K562 (cell line): ENCODE measurements around the gene STPG2. TPM values are rescaled to one million over a fixed set of nuclear protein-coding genes. Genes with fewer than 3 reads are reported as not detected.

ENCODE experiments used
- ATAC-seq: fragments of 200-7000 bp; cut with Tn5 transposase; 3 replicates; pipeline ENCODE4 v1.9.1; 2020; ENCODE audit warnings: moderate library complexity
- BruUV-seq: library from RNA; stranded (reverse); fragments of 400-500 nt; replicated peaks from 2 replicates; lab custom pipeline; 2021; lab: Mats Ljungman, UMichigan
- CTCF ChIA-PET: fragments of 300-600 bp; formaldehyde crosslinking; extraction: SDS; loops from one replicate; lab custom pipeline; 2021; ENCODE audit warnings: low intra/inter-chr PET ratio; lab: Yijun Ruan, JAX
- POLR2A ChIA-PET: fragments of 300-600, 350-650 bp; sonication (Branson Sonifier 250); formaldehyde crosslinking; extraction: SDS; loops from one replicate; lab custom pipeline; 2021; ENCODE audit warnings: antibody characterized with exemption, inconsistent platforms; lab: Yijun Ruan, JAX
- DNase-seq, 4 experiments: peaks; one replicate each; pipeline versions ENCODE4 v3.0.0 to v3.0.0-alpha.2; 2011 to 2018; ENCODE audit warnings: low spot score in 3 of 4, mixed read lengths in 3 of 4; ENCODE audit errors: extremely low read depth in 1 of 4
- FAIRE-seq: peaks from 2 replicates; lab custom pipeline; 2011; peaks lifted over from hg19 to GRCh38; lab: Jason Lieb, UNC
- H2AFZ ChIP-seq: 2 replicates; pipeline ENCODE4 v1.6.0; 2011; ENCODE audit warnings: low read depth, low read length, control low read depth, inconsistent platforms
- H3K27ac ChIP-seq: fragments of 200-600 bp; 3 replicates; pipeline ENCODE4 v1.8.0; 2011; ENCODE audit warnings: low read depth, mild to moderate bottlenecking, control low read depth, inconsistent platforms, low read length, moderate library complexity, mixed read lengths; ENCODE audit errors: extremely low read depth
- H3K27me3 ChIP-seq, 2 experiments: fragments of 300-600 bp in 1 of 2; 2 replicates in 1 of 2; 3 replicates in 1 of 2; pipeline versions ENCODE4 v1.6.0 to v1.8.0; 2011; ENCODE audit warnings: inconsistent platforms in 2 of 2, low read length in 2 of 2, mild to moderate bottlenecking in 1 of 2, mixed read lengths in 1 of 2, moderate library complexity in 1 of 2; ENCODE audit not compliant: control insufficient read depth in 2 of 2, insufficient read depth in 2 of 2
- H3K36me3 ChIP-seq: fragments of 300-600 bp; 3 replicates; pipeline ENCODE4 v1.8.0; 2011; ENCODE audit warnings: mild to moderate bottlenecking, low read length, inconsistent platforms; ENCODE audit not compliant: control insufficient read depth, insufficient read depth
- H3K4me1 ChIP-seq, 2 experiments: fragments of 200-600 bp in 1 of 2; replicated peaks in 1 of 2; 2 replicates in 1 of 2; 3 replicates in 1 of 2; pipeline versions ENCODE4 v1.5.1 to v1.8.0; 2011; ENCODE audit warnings: inconsistent platforms in 2 of 2, low read length in 2 of 2, mild to moderate bottlenecking in 1 of 2, mixed read lengths in 1 of 2, moderate library complexity in 1 of 2; ENCODE audit not compliant: control insufficient read depth in 2 of 2, insufficient read depth in 2 of 2
- H3K4me2 ChIP-seq: 2 replicates; pipeline ENCODE4 v1.6.1; 2011; ENCODE audit warnings: low read length, control low read depth, inconsistent platforms, mixed read lengths; ENCODE audit not compliant: insufficient read depth
- H3K4me3 ChIP-seq: fragments of 200-600 bp; sonication (generic), shearing (Covaris generic); 2 replicates; pipeline ENCODE4 v1.5.1; 2016; ENCODE audit warnings: control low read depth, inconsistent platforms
- H3K79me2 ChIP-seq: fragments of 200-600 bp; 3 replicates; pipeline ENCODE4 v1.8.0; 2011; ENCODE audit warnings: low read length, inconsistent platforms; ENCODE audit not compliant: control insufficient read depth, insufficient read depth
- H3K9ac ChIP-seq, 2 experiments: 2 replicates each; pipeline versions ENCODE4 v1.6.0 to v1.6.1; 2011; ENCODE audit warnings: low read depth in 2 of 2, low read length in 2 of 2, control low read depth in 1 of 2, inconsistent platforms in 1 of 2, mild to moderate bottlenecking in 1 of 2, mixed read lengths in 1 of 2; ENCODE audit not compliant: insufficient read depth in 1 of 2
- H3K9me1 ChIP-seq: one replicate; pipeline ENCODE4 v1.6.0; 2011; ENCODE audit warnings: inconsistent platforms, mild to moderate bottlenecking, low read length, moderate library complexity; ENCODE audit not compliant: control insufficient read depth, insufficient read depth
- H3K9me3 ChIP-seq: replicated peaks from 2 replicates; pipeline ENCODE4 v1.5.1; 2011; ENCODE audit warnings: low read depth, low read length, inconsistent platforms; ENCODE audit not compliant: control insufficient read depth, insufficient read depth
- H4K20me1 ChIP-seq: replicated peaks from 2 replicates; pipeline ENCODE4 v1.6.1; 2011; ENCODE audit warnings: low read length, inconsistent platforms, mixed read lengths; ENCODE audit not compliant: control insufficient read depth, insufficient read depth
- ARID3B ChIP-seq: fragments of 250-450 bp; sonication (Bioruptor Pico); IDR thresholded peaks from 2 replicates; pipeline ENCODE4 v1.4.0; 2020; ENCODE audit warnings: borderline replicate concordance
- ATF4 ChIP-seq: fragments of 450-650 bp; formaldehyde crosslinking; IDR thresholded peaks from 2 replicates; pipeline ENCODE4 v1.4.0; 2022; ENCODE audit warnings: mild to moderate bottlenecking, moderate library complexity
- BRD4 ChIP-seq: fragments of 200-600 bp; sonication (generic); IDR thresholded peaks from 2 replicates; pipeline ENCODE4 v1.6.1; 2017; ENCODE audit warnings: inconsistent platforms
- ELF2 ChIP-seq: fragments of 250-450 bp; sonication (Bioruptor Pico); IDR thresholded peaks from 2 replicates; pipeline ENCODE4 v1.5.0; 2021; ENCODE audit warnings: mild to moderate bottlenecking
- HES1 ChIP-seq: fragments of 450-650 bp; IDR thresholded peaks from 2 replicates; pipeline ENCODE4 v1.6.1; 2016; ENCODE audit warnings: low read depth, mild to moderate bottlenecking, moderate library complexity
- NCOA1 ChIP-seq: fragments of 450-650 bp; IDR thresholded peaks from 2 replicates; pipeline ENCODE4 v1.6.1; 2016; ENCODE audit warnings: low read depth
- RBM39 ChIP-seq: fragments of 200-400 bp; formaldehyde crosslinking; optimal IDR thresholded peaks from 2 replicates; pipeline ENCODE3; 2018; ENCODE audit warnings: low read depth, low read length
- UBTF ChIP-seq, 2 experiments: IDR thresholded peaks; 2 replicates each; pipeline ENCODE4 v1.6.1; 2012; ENCODE audit warnings: improper control_type of control experiment in 2 of 2, low read depth in 2 of 2, low read length in 2 of 2, borderline replicate concordance in 1 of 2
- ZNF184 ChIP-seq: sonication (generic); formaldehyde crosslinking; IDR thresholded peaks from 2 replicates; pipeline ENCODE4 v1.5.0; 2020; ENCODE audit warnings: missing genetic modification reagents
- ZNF280A ChIP-seq: fragments of 450-650 bp; IDR thresholded peaks from 2 replicates; pipeline ENCODE4 v1.6.1; 2018; ENCODE audit warnings: mild to moderate bottlenecking, low read depth; ENCODE audit not compliant: partially characterized antibody
- ZNF316 ChIP-seq: fragments of 450-650 bp; IDR thresholded peaks from 2 replicates; pipeline ENCODE4 v1.6.1; 2016
- ZNF507 ChIP-seq: conservative IDR thresholded peaks from 2 replicates; pipeline ENCODE4 v1.6.1; 2017; ENCODE audit warnings: missing genetic modification characterization, missing compliant biosample characterization
- ZNF57 ChIP-seq: fragments of 450-650 bp; formaldehyde crosslinking; IDR thresholded peaks from 2 replicates; pipeline ENCODE4 v1.4.0; 2020; ENCODE audit warnings: mild to moderate bottlenecking, moderate library complexity
- ZNF785 ChIP-seq: fragments of 250-450 bp; sonication (Bioruptor Pico); IDR thresholded peaks from 2 replicates; pipeline ENCODE4 v1.4.0; 2020; ENCODE audit warnings: mild to moderate bottlenecking
- WGBS: fragments of 100-300 bp; shearing (Covaris generic); methylation state at CpG from one replicate; pipeline ENCODE4 v1.1.6; 2016; ENCODE audit warnings: low coverage, mixed read lengths; ENCODE audit not compliant: insufficient coverage; ENCODE audit errors: missing lambda C conversion rate; 5-methylcytosine and 5-hydroxymethylcytosine counted together
- in situ Hi-C: fragments of 300-500 bp; cut with MboI; formaldehyde crosslinking; loops from 4 replicates; pipeline ENCODE4 v1.15.0; 2018; ENCODE audit warnings: inconsistent platforms, mixed read lengths
- intact Hi-C: fragments of 100-400 bp; cut with micrococcal nuclease; formaldehyde crosslinking; loops from 2 replicates; pipeline ENCODE4 v1.14.2; 2022
- polyA plus RNA-seq, 8 experiments: library from polyadenylated mRNA; depleted of rRNA in 4 of 8; stranded (reverse) in 5 of 8; unstranded in 3 of 8; fragments of >200 nt; fragmentation: Nextera tagmentation in 2 of 8; fragmentation: Illumina TruSeq in 1 of 8; extraction: Ambion mirVana in 2 of 8; extraction: Trizol in 1 of 8; gene quantifications; 2 replicates each; pipeline versions ENCODE4 v1.2.1 to v1.2.3, GENCODE V29; 2011 to 2014; ENCODE audit warnings: inconsistent platforms in 1 of 8, missing spikeins in 1 of 8
- total RNA-seq, 7 experiments: library from RNA; depleted of rRNA in 6 of 7; stranded (reverse); fragments of >200 nt in 6 of 7; fragmentation: Illumina TruSeq in 2 of 7; extraction: Trizol in 2 of 7; gene quantifications; 2 replicates each; pipeline versions ENCODE4 v1.2.1 to v1.2.3, GENCODE V29; 2011 to 2021; ENCODE audit warnings: low replicate concordance in 1 of 7

The STPG2 gene
- total and polyA plus RNA-seq, 9 of the 15 experiments (the other 6 are each of a cell fraction or from before 2014, with no cell fraction given): not detected

GRCh38 chr4:97513917-97514316 is 629.4 kb downstream of the STPG2 start:
- FAIRE-seq (no peak), DNase-seq (no peak), ATAC-seq (no peak)
- no peaks in the 10 kb centered on the region for H3K79me2 ChIP-seq
- H3K4me1 ChIP-seq: no peaks in the 10 kb centered on the region
- H3K4me3 ChIP-seq: no peak overlapping the region
- no peaks in the 10 kb centered on the region for H3K9me1 ChIP-seq
- no TSS peak for BruUV-seq
- TF ChIP-seq ARID3B (CRISPR knock-in tag) (no peak), ZNF184 (no peak), ZNF785 (CRISPR knock-in tag) (no peak), ELF2 (no peak), ATF4 (CRISPR knock-in tag) (no peak), RBM39 (no peak), ZNF57 (no peak), HES1 (no peak), ZNF316 (no peak), NCOA1 (no peak), BRD4 (no peak), UBTF (IDR thresholded peaks at IDR 0.05; ENCODE audit: borderline replicate concordance in 1 of 2, low read depth in 2 of 2, low read length in 2 of 2) (no peak), ZNF507 (tag) (no peak), ZNF280A (no peak)
- H3K9me3 ChIP-seq: no peaks in the 10 kb centered on the region
- 0% methylated on average over 3 of the region's 3 CpGs for WGBS
- H3K27me3 ChIP-seq: no peaks in the 10 kb centered on the region
- intact Hi-C loops: no loop called here
- in situ Hi-C loops: no loop called here
- H4K20me1 ChIP-seq: no peaks in the 10 kb centered on the region
- H3K9ac ChIP-seq: no peak overlapping the region
- H3K27ac ChIP-seq: no peak overlapping the region
- H2AFZ ChIP-seq: no peak overlapping the region
- CTCF ChIA-PET: no interaction called here
- no peak overlapping the region for H3K4me2 ChIP-seq
- POLR2A ChIA-PET: no interaction called here
- H3K36me3 ChIP-seq: no peaks in the 10 kb centered on the region
